Posterior vena cava (tissue), 2 donors: Measurements from ENCODE around the gene ADPRH. TPM values are rescaled to one million over a fixed set of nuclear protein-coding genes. Genes with fewer than 3 reads are reported as not detected.
"Not testable (repeated sequence)": the region's sequence is repeated elsewhere in the genome, so short reads cannot be mapped to it uniquely, and the experiment has no call there.

Experiments used
- DNase-seq: peaks from one replicate; pipeline ENCODE4 v3.0.0-alpha.2; 2020; ENCODE audit warnings: low spot score
- intact Hi-C, 2 donors: fragments of 100-400 bp; cut with DNase I; formaldehyde crosslinking; loops; one replicate each; pipeline versions ENCODE4 v1.14.1 to v1.14.2; 2022 to 2023
- total RNA-seq, 2 donors: library from RNA; stranded (reverse); fragmentation: NEBNext Ultra II Directional; extraction: Animal tissue kit (Norgen Biotek cat#: 25700); gene quantifications; one replicate each; pipeline ENCODE4 v1.2.1, GENCODE V29; 2021
- donor health status: DM: yes; HTN: yes; CAD: no.
- donor health status: DM: yes; HTN: yes; CAD: no.

ADPRH gene
- total RNA-seq, 2 donors from 2014 or later: 15.3 to 17.9 TPM

GRCh38 chr3:119557192-119557876 lies 22.0 kb upstream of the ADPRH start:
- DNase-seq: no peak
- intact Hi-C loops: no loop called here

- DNase-seq: no peak
- intact Hi-C loops: no loop called here
These were observed 21.4 kb upstream of the ADPRH start for GRCh38 chr3:119557877-119558269.

- no peak for DNase-seq
- intact Hi-C loops: no loop called here
These were observed 20.5 kb upstream of the ADPRH start for GRCh38 chr3:119558626-119559317.

- intact Hi-C loops: no loop called here
- DNase-seq: no peak
These were observed 19.8 kb upstream of the ADPRH start, which contains the start of gene CD80 for GRCh38 chr3:119559441-119559963. Gene CD80 (minus strand): TSS chr3:119559614. CDS start chr3:119557728, 1,886 bp downstream.

- DNase-seq: no peak
- intact Hi-C loops: no loop called here
These were observed 19.1 kb upstream of the ADPRH start for GRCh38 chr3:119560160-119560559.

GRCh38 chr3:119562307-119562961 lies 16.9 kb upstream of the ADPRH start:
- DNase-seq: no peak
- intact Hi-C loops: no loop called here

- intact Hi-C loops, DNase-seq: not testable (repeated sequence)
These were observed 16.0 kb upstream of the ADPRH start for GRCh38 chr3:119563334-119563733.

GRCh38 chr3:119569156-119569555 lies 10.1 kb upstream of the ADPRH start:
- intact Hi-C loops: no loop called here
- no peak for DNase-seq

GRCh38 chr3:119570229-119570628 lies 9.1 kb upstream of the ADPRH start:
- DNase-seq: no peak
- intact Hi-C loops: no loop called here

GRCh38 chr3:119571230-119571629 lies 8.1 kb upstream of the ADPRH start:
- DNase-seq: no peak
- intact Hi-C loops: no loop called here

GRCh38 chr3:119571688-119572087 lies 7.6 kb upstream of the ADPRH start:
- intact Hi-C loops: no loop called here
- DNase-seq: no peak

- no peak for DNase-seq
- intact Hi-C loops: no loop called here
These were observed 3.8 kb upstream of the ADPRH start for GRCh38 chr3:119575507-119575906.

- no peak for DNase-seq
These were observed 922 bp downstream of the ADPRH start for GRCh38 chr3:119580067-119580760.

GRCh38 chr3:119582178-119582577 lies 2.9 kb downstream of the ADPRH start:
- DNase-seq: no peak
- intact Hi-C loops: loop anchor here (10.0 kb wide), 2 partner anchors 83 to 93 kb away; partner anchors contain the start of genes COX17 (in 1 of the 2) and POPDC2 (in 1 of the 2)

More at GRCh38 chr3:119580067-119580760, 922 bp downstream of the ADPRH start:
- intact Hi-C loops: loop anchor here (10.0 kb wide), 2 partner anchors 85 to 95 kb away; partner anchors contain the start of genes COX17 (in 1 of the 2) and POPDC2 (in 1 of the 2)

- no peak for DNase-seq
- intact Hi-C loops: loop anchor here (10.0 kb wide), 2 partner anchors 80 to 90 kb away; partner anchors contain the start of genes COX17 (in 1 of the 2) and POPDC2 (in 1 of the 2)
These were observed 5.9 kb downstream of the ADPRH start for GRCh38 chr3:119585208-119585607.

- DNase-seq: no peak
- intact Hi-C loops: loop anchor here (10.0 kb wide), 2 partner anchors 79 to 89 kb away; partner anchors contain the start of genes COX17 (in 1 of the 2) and POPDC2 (in 1 of the 2)
These were observed 6.7 kb downstream of the ADPRH start for GRCh38 chr3:119585856-119586570.

- intact Hi-C loops: loop anchor here (10.0 kb wide), 2 partner anchors 78 to 88 kb away; partner anchors contain the start of genes COX17 (in 1 of the 2) and POPDC2 (in 1 of the 2)
- no peak for DNase-seq
These were observed 7.5 kb downstream of the ADPRH start for GRCh38 chr3:119586733-119587172.

- peak; percentile 87 for DNase-seq
- intact Hi-C loops: loop anchor here (10.0 kb wide), 2 partner anchors 77 to 87 kb away; partner anchors contain the start of genes COX17 (in 1 of the 2) and POPDC2 (in 1 of the 2)
These were observed 8.8 kb downstream of the ADPRH start for GRCh38 chr3:119588112-119588511.
